ENCODE measurements around the gene RIMBP2.

The RIMBP2 gene

GRCh38 chr12:130461839-130462557 lies 254.1 kb downstream of the RIMBP2 start:
- no peak for DNase-seq (ENCODE audit: low read depth)

- DNase-seq (ENCODE audit: low read depth), result no peak
These were observed 254.7 kb downstream of the RIMBP2 start for GRCh38 chr12:130461447-130461815.

GRCh38 chr12:130460611-130461446 lies 255.3 kb downstream of the RIMBP2 start:
- no peak for DNase-seq (ENCODE audit: low read depth)

GRCh38 chr12:130459916-130460315 lies 256.2 kb downstream of the RIMBP2 start:
- DNase-seq (ENCODE audit: low read depth), result no peak

GRCh38 chr12:130458341-130458740 lies 257.8 kb downstream of the RIMBP2 start:
- no peak for DNase-seq (ENCODE audit: low read depth)

- DNase-seq (ENCODE audit: low read depth), result no peak
These were observed 258.9 kb downstream of the RIMBP2 start for GRCh38 chr12:130457215-130457614.

GRCh38 chr12:130456375-130457199 lies 259.5 kb downstream of the RIMBP2 start:
- DNase-seq (ENCODE audit: low read depth), result no peak

- no peak for DNase-seq (ENCODE audit: low read depth)
These were observed 260.9 kb downstream of the RIMBP2 start for GRCh38 chr12:130455161-130455560.

- no peak for DNase-seq (ENCODE audit: low read depth)
These were observed 261.8 kb downstream of the RIMBP2 start for GRCh38 chr12:130454296-130454695.

- no peak for DNase-seq (ENCODE audit: low read depth)
These were observed 263.6 kb downstream of the RIMBP2 start for GRCh38 chr12:130452546-130452945.

GRCh38 chr12:130451001-130451930 lies 264.8 kb downstream of the RIMBP2 start:
- no peak for DNase-seq (ENCODE audit: low read depth)

- no peak for DNase-seq (ENCODE audit: low read depth)
These were observed 266.8 kb downstream of the RIMBP2 start for GRCh38 chr12:130449291-130449690.

GRCh38 chr12:130448044-130448821 lies 267.9 kb downstream of the RIMBP2 start:
- no peak for DNase-seq (ENCODE audit: low read depth)

- DNase-seq (ENCODE audit: low read depth), result no peak
These were observed 268.5 kb downstream of the RIMBP2 start for GRCh38 chr12:130447655-130447965.

GRCh38 chr12:130446846-130447654 lies 269.0 kb downstream of the RIMBP2 start:
- no peak for DNase-seq (ENCODE audit: low read depth)

GRCh38 chr12:130444986-130445385 lies 271.1 kb downstream of the RIMBP2 start:
- DNase-seq (ENCODE audit: low read depth), result no peak

GRCh38 chr12:130444061-130444460 lies 272.0 kb downstream of the RIMBP2 start:
- no peak for DNase-seq (ENCODE audit: low read depth)

GRCh38 chr12:130441771-130442760 lies 274.0 kb downstream of the RIMBP2 start:
- DNase-seq (ENCODE audit: low read depth), result no peak
